NCI-H2107 treated with DMSO at 0.1 percent for 48 hours (cell line): ENCODE measurements around the gene VPS13D.
"Not testable (repeated sequence)": the region's sequence is repeated elsewhere in the genome, so short reads cannot be mapped to it uniquely, and the experiment has no call there.

Experiments
- DNase-seq: peaks from one replicate; lab custom pipeline; 2025; ENCODE audit not compliant: unreplicated experiment; lab: John Stamatoyannopoulos, UW

VPS13D gene

GRCh38 chr1:12530462-12531178 is 300.8 kb downstream of the VPS13D start:
- DNase-seq: no peak

GRCh38 chr1:12531179-12531499 is 301.3 kb downstream of the VPS13D start:
- DNase-seq: no peak

GRCh38 chr1:12532405-12533315 is 302.8 kb downstream of the VPS13D start:
- DNase-seq: no peak

GRCh38 chr1:12536023-12536639 is 306.3 kb downstream of the VPS13D start:
- DNase-seq: no peak

- DNase-seq: no peak
Measured at GRCh38 chr1:12537294-12537693, 307.5 kb downstream of the VPS13D start.

- no peak for DNase-seq
Measured at GRCh38 chr1:12537906-12538461, 308.2 kb downstream of the VPS13D start.

GRCh38 chr1:12538536-12538935 is 308.7 kb downstream of the VPS13D start:
- not testable (repeated sequence) for DNase-seq

DNA sequence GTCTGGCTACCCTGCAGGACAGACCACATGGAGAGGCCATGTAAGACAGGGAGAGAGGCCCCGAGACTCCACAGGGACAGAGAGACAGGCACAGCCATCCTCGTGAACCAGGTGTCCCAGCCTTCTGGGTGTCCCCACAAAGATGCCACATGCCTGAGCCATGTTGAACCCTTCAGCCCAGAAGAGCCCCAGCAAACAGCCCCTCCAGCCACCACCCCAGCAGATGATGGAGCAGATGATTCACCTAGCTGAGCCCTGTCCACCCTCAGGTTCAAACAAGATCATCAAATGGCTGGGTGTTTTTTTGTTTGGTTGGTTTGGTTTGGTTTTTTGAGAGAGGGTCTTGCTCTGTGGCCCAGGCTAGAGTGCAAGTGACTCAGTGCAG is 309.5 kb downstream of the VPS13D start:
- DNase-seq: no peak

GRCh38 chr1:12539705-12540579 is 310.1 kb downstream of the VPS13D start:
- DNase-seq: no peak

GRCh38 chr1:12540580-12541273 is 310.9 kb downstream of the VPS13D start:
- no peak for DNase-seq

- DNase-seq: no peak
Measured at GRCh38 chr1:12541274-12542137, 311.7 kb downstream of the VPS13D start.

DNA sequence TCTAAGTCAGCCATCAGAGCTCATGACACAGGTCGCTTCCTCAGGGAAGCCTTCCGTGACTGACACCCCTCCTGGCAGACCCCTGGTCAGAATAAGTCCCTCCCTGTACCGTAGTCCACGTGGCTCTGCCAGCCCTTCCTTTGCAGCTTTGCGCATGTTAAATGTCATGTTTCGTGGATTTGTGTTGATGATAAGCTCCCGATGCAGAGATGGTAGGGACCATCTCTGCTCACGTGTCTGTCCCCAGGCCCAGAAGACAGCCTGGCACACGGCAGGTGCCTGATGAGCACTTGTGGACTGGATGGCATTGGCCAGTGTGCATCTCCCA is 312.3 kb downstream of the VPS13D start:
- no peak for DNase-seq

GRCh38 chr1:12542616-12543592 is 313.1 kb downstream of the VPS13D start:
- no peak for DNase-seq

GRCh38 chr1:12543740-12544154 is 313.9 kb downstream of the VPS13D start:
- DNase-seq: no peak

- DNase-seq: no peak
Measured at GRCh38 chr1:12544357-12544756, 314.5 kb downstream of the VPS13D start.

DNA sequence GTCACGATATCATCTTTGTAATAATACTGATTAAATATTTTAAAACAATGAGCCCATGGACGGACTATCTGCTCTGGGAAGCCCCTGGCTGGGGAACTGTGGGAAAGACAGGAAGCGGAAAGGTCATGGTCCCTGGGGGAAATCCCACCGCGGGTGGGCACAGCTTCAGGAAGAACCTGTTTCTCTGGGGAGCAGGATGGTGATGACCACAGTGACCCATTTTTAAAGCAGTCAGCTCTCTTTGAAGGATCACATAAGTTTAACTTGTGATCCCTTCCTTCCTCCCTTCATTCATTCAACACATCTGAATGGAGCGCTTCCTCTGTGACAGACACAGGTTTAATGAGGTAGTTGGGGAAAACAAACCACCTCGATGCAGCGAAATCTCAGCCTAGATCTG is 315.2 kb downstream of the VPS13D start:
- DNase-seq: no peak

DNA sequence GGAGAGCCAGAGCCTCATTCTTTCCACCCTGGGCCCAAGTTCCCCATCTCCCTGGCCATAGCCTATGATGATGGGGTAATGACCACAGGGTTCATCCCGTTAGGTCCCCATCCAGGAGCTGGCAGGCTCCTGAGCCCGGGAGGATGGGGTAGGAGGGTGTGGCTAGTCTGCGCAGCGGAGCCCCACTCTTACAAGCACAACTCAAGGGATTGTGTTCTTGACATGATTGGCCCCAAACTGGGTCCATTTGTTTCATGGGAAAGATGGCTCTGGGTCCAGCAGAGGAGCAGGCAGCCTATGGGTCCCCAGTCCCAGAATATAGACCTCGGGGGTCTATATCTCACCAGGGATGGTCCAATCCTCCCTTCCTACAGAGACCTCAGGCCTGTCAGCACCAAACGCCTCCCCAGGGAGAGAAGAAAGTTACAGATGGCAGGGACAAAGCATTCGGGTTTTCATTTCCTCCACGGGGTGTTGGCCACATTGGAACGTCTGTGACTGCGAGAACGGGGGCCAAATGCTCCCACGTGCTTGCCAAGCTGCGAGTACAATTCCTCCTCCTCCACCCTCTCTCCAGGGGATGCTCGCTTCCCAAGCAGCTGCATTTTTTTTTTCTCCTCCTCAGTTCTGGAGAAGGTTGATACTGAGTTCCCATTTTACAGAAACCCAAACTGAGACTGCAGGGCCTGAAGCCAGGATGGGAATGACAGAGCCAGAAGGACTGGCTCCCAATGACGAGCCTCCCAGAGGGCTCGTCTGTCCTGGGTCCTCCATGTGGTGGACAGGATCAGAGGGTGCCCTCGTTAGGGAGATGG is 317.1 kb downstream of the VPS13D start:
- DNase-seq: no peak
